Endothelial cell of umbilical vein (primary cell): ENCODE measurements around the gene SPRY4.

Experiments used
- CTCF ChIP-seq, 2 donors: IDR thresholded peaks; 1 replicate in 1 of 2; 2 replicates in 1 of 2; pipeline ENCODE4 v1.5.1; 2011; ENCODE audit warnings: low read length in 2 of 2, mild to moderate bottlenecking in 2 of 2, moderate library complexity in 2 of 2, control low read depth in 1 of 2, inconsistent platforms in 1 of 2, low read depth in 1 of 2; ENCODE audit not compliant: insufficient read depth in 1 of 2; ENCODE audit errors: extremely low read depth in 1 of 2
- EZH2 ChIP-seq: IDR thresholded peaks from 2 replicates; pipeline ENCODE4 v1.6.1; 2012; ENCODE audit warnings: borderline replicate concordance, low read depth, mild to moderate bottlenecking, moderate library complexity, low read length, inconsistent platforms; ENCODE audit not compliant: severe bottlenecking
- FOS ChIP-seq: IDR thresholded peaks from 2 replicates; pipeline ENCODE4 v1.6.1; 2011; ENCODE audit warnings: mild to moderate bottlenecking, low read length, moderate library complexity, borderline replicate concordance; ENCODE audit not compliant: insufficient read depth
- GATA2 ChIP-seq: IDR thresholded peaks from 2 replicates; pipeline ENCODE4 v1.7.0; 2011; ENCODE audit warnings: low read depth, mild to moderate bottlenecking, moderate library complexity, mixed read lengths, low read length; ENCODE audit not compliant: insufficient read length, insufficient read depth
- MAX ChIP-seq: IDR thresholded peaks from 2 replicates; pipeline ENCODE4 v1.6.1; 2011; ENCODE audit not compliant: insufficient read depth, insufficient read length
- MYC ChIP-seq: IDR thresholded peaks from one replicate; pipeline ENCODE4 v1.6.1; 2011; ENCODE audit warnings: mild to moderate bottlenecking, low read depth, low read length
- POLR2A ChIP-seq: IDR thresholded peaks from 2 replicates; pipeline ENCODE4 v1.6.1; 2012; ENCODE audit warnings: low read depth, mild to moderate bottlenecking, control low read depth, low read length

- TF ChIP-seq EZH2 (no peak), POLR2A (no peak), CTCF (IDR thresholded peaks at IDR 0.05; ENCODE audit: extremely low read depth in 1 of 2, insufficient read depth in 1 of 2, low read depth in 1 of 2, low read length in 2 of 2) (no peak), MYC (no peak), GATA2 (no peak), MAX (no peak), FOS (no peak)
These were observed 33.8 kb upstream of the SPRY4 start for GRCh38 chr5:142358648-142359047.
